Activated naive CD8-positive, alpha-beta T cell treated with anti-CD3 and anti-CD28 coated beads for 36 hours (primary cell): ENCODE results near the gene CNGA1. TPM values are rescaled to one million over a fixed set of nuclear protein-coding genes. Genes with fewer than 3 reads are reported as not detected.
A peak's percentile ranks its signal among the peaks of the same experiment; 100 is the strongest.
"Not testable (repeated sequence)": the region's sequence is repeated elsewhere in the genome, so short reads cannot be mapped to it uniquely, and the experiment has no call there.

Experiments
- DNase-seq: peaks from one replicate; pipeline ENCODE4 v3.0.0; 2021
- H3K27ac Mint-ChIP-seq: one replicate; pipeline ENCODE4 v1.8.0; 2022; ENCODE audit warnings: mild to moderate bottlenecking, moderate library complexity, mixed read lengths
- H3K27me3 Mint-ChIP-seq: one replicate; pipeline ENCODE4 v1.8.0; 2022; ENCODE audit warnings: mild to moderate bottlenecking, mixed read lengths
- H3K36me3 Mint-ChIP-seq: one replicate; pipeline ENCODE4 v1.8.0; 2021; ENCODE audit warnings: mild to moderate bottlenecking, mixed read lengths
- H3K4me1 Mint-ChIP-seq: one replicate; pipeline ENCODE4 v1.8.0; 2021; ENCODE audit warnings: mixed read lengths
- H3K4me3 Mint-ChIP-seq: one replicate; pipeline ENCODE4 v1.8.0; 2022; ENCODE audit warnings: mild to moderate bottlenecking, moderate library complexity, mixed read lengths
- H3K9me3 Mint-ChIP-seq: one replicate; pipeline ENCODE4 v1.8.0; 2022; ENCODE audit warnings: mixed read lengths
- total RNA-seq, 2 experiments: library from RNA; stranded (reverse); gene quantifications; one replicate each; pipeline ENCODE4 v1.2.3, GENCODE V29; 2021

The CNGA1 gene
- total RNA-seq, 2 experiments from 2014 or later: 0.34 to 0.64 TPM

DNA sequence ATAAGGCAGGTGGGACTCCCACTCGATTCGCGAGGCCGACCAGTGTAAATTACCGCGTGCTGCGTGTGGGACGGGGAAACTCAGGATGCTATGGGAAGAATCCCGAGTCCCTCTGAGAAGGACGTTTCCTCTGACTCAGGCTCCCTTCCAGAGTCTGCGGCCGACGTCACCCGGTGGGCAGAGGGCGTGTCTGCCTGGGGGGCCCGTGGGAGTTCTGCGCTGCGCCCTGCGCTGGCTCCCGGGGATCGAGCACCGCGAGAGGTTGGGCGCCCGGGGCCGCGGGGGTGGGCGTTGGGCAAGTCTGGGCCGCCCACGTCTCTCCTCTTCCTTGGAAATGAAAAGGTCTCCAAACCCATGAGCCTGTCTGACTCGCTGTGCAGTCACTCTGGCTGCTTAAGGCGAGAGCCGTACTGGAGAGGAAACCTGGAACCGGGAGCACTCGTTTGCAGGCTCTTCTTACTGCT, 659 bp upstream of the CNGA1 start:
- H3K9me3 Mint-ChIP-seq: no peaks in the 10 kb centered on the region
- H3K27ac Mint-ChIP-seq: peak overlapping the region; percentile 20
- H3K36me3 Mint-ChIP-seq: no peaks in the 10 kb centered on the region
- peaks cover 24% of the 10 kb centered on the region for H3K27me3 Mint-ChIP-seq
- peak overlapping the region; percentile 81 for H3K4me3 Mint-ChIP-seq
- DNase-seq: peak; percentile 62
- peaks cover 27% of the 10 kb centered on the region for H3K4me1 Mint-ChIP-seq

DNA sequence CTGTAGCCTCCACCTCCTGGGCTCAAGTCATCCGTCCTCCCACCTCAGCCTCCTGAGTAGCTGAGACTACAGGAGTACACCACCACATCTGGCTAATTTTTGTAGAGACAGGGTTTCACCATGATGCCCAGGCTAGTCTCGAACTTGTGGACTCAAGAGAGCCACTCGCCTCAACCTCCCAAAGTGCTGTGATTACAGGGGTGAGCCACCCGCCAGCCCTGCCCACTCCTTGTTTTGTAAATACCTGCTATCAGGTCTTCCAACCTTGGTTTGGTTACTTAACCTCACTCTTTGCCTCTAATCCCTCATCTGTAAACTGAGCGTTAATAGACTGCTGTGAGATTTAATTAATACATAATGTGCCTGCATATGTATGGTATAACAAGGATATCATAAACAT, 803 bp downstream of the CNGA1 start:
- no peak for DNase-seq
- no peaks in the 10 kb centered on the region for H3K36me3 Mint-ChIP-seq

DNA sequence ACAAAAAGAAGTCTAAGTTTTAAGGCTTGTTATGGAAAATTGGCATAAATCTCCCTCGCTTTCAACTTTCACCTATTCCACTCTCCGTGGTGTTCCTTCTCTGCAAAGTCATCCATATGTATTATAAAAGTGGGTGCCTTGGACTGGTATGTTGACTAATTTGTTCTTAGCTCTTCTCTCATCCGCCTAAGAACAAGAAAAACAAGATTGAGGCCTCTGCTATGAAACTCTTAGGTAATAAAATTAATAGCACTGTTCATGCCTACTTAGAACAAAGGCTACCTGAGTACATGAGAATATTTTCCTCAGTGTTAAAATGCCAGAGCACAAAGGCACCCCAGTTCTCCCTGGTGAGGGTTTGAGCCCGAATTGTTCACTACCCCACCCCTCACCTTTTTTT, 1.3 kb downstream of the CNGA1 start:
- no peaks in the 10 kb centered on the region for H3K9me3 Mint-ChIP-seq
- no peaks in the 10 kb centered on the region for H3K36me3 Mint-ChIP-seq
- peaks cover 16% of the 10 kb centered on the region for H3K4me1 Mint-ChIP-seq

More for the DNA sequence above, 803 bp downstream of the CNGA1 start:
- no peak overlapping the region for H3K27ac Mint-ChIP-seq
- H3K4me3 Mint-ChIP-seq: peak overlapping the region; percentile 81
- H3K27me3 Mint-ChIP-seq: peaks cover 31% of the 10 kb centered on the region
- H3K4me1 Mint-ChIP-seq: peaks cover 19% of the 10 kb centered on the region
- H3K9me3 Mint-ChIP-seq: no peaks in the 10 kb centered on the region

DNA sequence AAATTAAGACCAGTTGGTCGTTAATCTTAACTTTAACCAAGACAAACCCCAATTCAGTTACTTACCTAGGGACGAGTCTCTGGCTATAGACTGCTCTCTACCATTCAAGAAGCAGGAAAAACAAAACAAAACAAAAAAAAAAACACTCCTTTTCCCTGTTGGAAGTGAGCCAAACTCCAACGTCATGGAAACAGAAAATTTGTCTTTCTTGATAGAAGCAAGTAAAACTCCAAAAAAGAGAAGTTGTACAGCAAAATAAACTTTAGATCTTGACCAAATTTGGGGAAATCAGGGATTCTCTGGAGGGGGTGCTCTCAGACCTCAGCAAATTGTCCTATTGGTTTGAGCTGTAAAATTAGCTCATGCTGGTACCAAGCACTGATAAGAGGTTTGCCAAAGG, 3.7 kb downstream of the CNGA1 start:
- H3K27me3 Mint-ChIP-seq: peaks cover 20% of the 10 kb centered on the region
- H3K9me3 Mint-ChIP-seq: peaks cover 2% of the 10 kb centered on the region
- peaks cover 7% of the 10 kb centered on the region for H3K4me1 Mint-ChIP-seq
- no peak overlapping the region for H3K27ac Mint-ChIP-seq
- no peak for DNase-seq
- no peaks in the 10 kb centered on the region for H3K36me3 Mint-ChIP-seq
- H3K4me3 Mint-ChIP-seq: no peak overlapping the region

More for the DNA sequence above, 1.3 kb downstream of the CNGA1 start:
- no peak for DNase-seq
- no peak overlapping the region for H3K27ac Mint-ChIP-seq
- peaks cover 31% of the 10 kb centered on the region for H3K27me3 Mint-ChIP-seq
- no peak overlapping the region for H3K4me3 Mint-ChIP-seq

DNA sequence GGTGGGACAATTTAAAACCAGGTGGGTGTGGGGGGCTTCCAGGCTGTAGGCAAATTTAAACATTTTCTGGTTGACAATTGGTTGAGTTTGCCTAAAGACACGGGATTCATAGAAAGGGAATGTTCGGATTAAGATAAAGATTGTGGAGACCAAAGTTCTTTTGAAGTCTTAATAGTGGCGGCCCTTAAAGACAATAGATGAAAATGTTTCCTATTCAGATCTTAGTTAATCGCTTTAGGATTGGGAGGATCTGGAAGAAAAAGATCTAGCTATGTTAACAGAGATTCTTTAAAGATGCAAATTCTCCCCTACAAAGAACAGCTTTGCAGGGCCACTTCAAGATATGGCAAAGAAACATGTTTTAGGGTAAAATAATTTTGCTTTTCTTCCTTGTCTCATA, 4.8 kb downstream of the CNGA1 start:
- Mint-ChIP-seq H3K27ac (no peak overlapping the region), H3K36me3 (no peaks in the 10 kb centered on the region), H3K27me3 (peaks cover 20% of the 10 kb centered on the region)

DNA sequence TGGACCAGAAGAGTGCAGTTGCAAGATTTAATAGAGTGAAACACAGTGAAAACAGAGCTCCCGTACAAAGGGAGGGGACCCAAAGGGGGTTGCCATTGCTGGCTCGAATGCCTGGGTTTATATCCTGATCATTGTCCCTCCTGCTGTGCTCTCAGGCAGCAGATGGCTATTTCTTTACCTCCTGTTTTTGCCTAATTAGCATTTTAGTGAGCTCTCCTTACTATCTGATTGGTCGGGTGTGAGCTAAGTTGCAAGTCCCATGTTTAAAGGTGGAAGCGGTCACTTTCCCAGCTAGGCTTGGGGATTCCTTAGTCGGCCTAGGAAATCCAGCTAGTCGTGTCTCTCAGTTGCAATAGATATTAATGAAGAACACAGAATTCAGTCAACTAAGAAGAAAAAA, 5.6 kb downstream of the CNGA1 start:
- not testable (repeated sequence) for H3K4me3 Mint-ChIP-seq, DNase-seq, H3K9me3 Mint-ChIP-seq, H3K36me3 Mint-ChIP-seq, H3K4me1 Mint-ChIP-seq, H3K27ac Mint-ChIP-seq
- H3K27me3 Mint-ChIP-seq: peaks cover 18% of the 10 kb centered on the region

More for the DNA sequence above, 4.8 kb downstream of the CNGA1 start:
- no peak overlapping the region for H3K4me3 Mint-ChIP-seq
- H3K9me3 Mint-ChIP-seq: peaks cover 4% of the 10 kb centered on the region
- DNase-seq: no peak
- peaks cover 3% of the 10 kb centered on the region for H3K4me1 Mint-ChIP-seq

DNA sequence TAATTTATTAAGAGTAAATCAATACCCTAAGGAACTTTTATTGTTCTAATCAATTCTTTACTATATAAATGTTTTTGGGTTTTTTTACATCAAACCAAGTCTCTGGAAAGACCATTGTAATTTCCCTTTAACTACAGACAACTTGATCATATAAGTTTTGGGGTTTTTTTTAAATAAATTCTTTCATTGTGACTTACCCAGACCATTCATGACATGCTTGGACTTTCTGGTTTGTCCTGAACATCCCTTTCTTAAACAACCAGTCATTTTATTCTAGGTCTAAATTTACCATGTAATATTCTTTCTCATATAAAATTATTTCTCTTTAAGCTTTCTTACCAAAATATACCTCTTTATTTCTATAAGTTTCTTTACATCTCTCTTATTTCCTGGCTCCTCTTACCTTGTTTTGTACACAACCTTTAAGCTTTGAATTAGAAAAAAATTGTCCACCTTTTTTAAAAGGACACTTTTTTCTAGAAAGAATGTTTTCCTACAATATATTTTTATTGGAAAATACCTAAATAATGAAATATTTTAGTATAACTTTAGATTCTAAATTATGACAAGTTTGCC, 8.4 kb downstream of the CNGA1 start:
- Mint-ChIP-seq H3K36me3 (peaks cover 4% of the 10 kb centered on the region), H3K9me3 (peaks cover 10% of the 10 kb centered on the region), H3K4me3 (no peak overlapping the region)

DNA sequence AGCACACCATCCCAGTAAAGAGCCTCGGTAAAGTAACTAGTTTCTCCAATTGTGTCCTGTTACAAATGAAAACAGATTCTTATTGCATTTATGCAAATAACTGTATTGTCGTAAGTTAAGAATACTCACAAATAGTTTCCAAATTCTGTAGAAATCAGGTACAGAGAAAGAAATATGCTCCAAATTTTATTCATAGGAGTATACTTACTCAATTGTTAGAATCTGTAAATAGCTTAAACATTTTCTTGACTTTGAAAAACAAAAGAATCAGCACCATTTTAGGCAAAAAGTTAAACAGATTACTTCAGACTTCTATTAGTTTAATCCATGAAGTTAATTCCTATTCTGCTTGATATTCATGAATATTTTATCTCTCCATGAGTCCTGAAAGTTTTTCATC, 10.7 kb downstream of the CNGA1 start:
- Mint-ChIP-seq H3K27me3 (no peaks in the 10 kb centered on the region), H3K27ac (no peak overlapping the region), H3K9me3 (peaks cover 10% of the 10 kb centered on the region), H3K36me3 (peaks cover 4% of the 10 kb centered on the region), H3K4me1 (no peaks in the 10 kb centered on the region), H3K4me3 (no peak overlapping the region)
- no peak for DNase-seq

More for the DNA sequence above, 8.4 kb downstream of the CNGA1 start:
- no peaks in the 10 kb centered on the region for H3K4me1 Mint-ChIP-seq
- no peak for DNase-seq
- H3K27ac Mint-ChIP-seq: no peak overlapping the region
- H3K27me3 Mint-ChIP-seq: peaks cover 8% of the 10 kb centered on the region

DNA sequence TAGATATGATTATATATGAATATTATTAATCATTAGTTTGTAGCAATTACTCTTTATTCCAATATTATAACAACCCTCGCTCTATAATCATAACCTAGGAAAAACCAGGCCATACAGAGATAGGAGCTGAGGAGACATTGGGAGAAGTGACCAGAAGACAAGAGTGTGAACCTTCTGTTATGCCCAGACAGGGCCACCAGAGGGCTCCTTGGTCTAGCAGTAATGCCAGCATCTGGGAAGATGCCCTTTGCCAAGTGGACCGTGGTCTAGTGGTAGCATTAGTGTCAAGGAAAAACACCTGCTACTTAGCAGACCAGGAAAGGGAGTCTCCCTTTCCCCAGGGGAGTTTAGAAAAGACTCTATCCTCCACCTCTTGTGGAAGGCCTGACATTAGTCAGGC, 12.9 kb downstream of the CNGA1 start:
- not testable (repeated sequence) for H3K4me1 Mint-ChIP-seq, H3K9me3 Mint-ChIP-seq, H3K27ac Mint-ChIP-seq, H3K36me3 Mint-ChIP-seq, H3K4me3 Mint-ChIP-seq, H3K27me3 Mint-ChIP-seq
- peak; percentile 22 for DNase-seq

DNA sequence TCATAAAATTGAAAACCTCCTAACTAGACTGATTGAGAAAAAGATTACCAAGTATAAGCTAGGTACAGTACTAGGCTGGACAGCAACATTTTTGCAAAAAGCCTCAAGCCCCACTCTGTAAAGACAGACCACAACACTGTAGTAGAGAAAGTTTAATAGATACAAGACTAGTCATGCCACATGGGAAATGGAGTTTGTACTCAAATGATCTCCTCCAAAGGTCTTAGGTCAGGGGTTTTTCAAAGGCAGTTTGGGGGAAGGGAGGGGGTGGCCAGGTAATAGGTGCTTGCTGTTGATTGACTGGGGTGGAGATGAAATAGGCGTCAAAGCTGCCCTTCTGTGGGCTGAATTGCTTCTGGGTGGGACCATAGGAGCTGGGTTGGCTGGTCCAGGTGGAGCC, 14.2 kb downstream of the CNGA1 start:
- Mint-ChIP-seq H3K36me3 (peaks cover 6% of the 10 kb centered on the region), H3K4me1 (no peaks in the 10 kb centered on the region), H3K27ac (no peak overlapping the region), H3K4me3 (no peak overlapping the region), H3K9me3 (peaks cover 6% of the 10 kb centered on the region), H3K27me3 (no peaks in the 10 kb centered on the region)
- DNase-seq: no peak

DNA sequence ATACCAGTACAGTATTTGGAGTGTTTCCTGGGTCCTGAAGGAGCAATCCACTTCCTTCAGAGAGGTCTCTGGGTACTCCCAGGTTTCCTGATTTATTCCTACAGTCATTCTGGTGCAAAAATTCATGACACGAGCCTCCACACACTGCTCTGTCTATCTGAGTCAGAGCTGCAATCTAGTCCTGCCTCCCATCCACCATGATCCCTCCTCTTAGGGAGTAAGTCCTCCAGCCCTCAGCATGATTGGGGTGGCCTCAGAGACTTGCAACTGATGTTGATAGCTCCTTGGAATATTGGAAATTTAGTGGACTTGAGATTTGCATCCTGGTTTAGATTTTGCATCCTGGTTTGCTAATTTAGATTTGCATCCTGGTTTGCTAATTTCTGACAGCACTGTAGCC, 20.5 kb downstream of the CNGA1 start:
- no peak overlapping the region for H3K27ac Mint-ChIP-seq
- H3K36me3 Mint-ChIP-seq: peaks cover 9% of the 10 kb centered on the region
- H3K4me1 Mint-ChIP-seq: peaks cover 9% of the 10 kb centered on the region
- no peak for DNase-seq
- H3K9me3 Mint-ChIP-seq: peaks cover 10% of the 10 kb centered on the region
- H3K27me3 Mint-ChIP-seq: no peaks in the 10 kb centered on the region
- H3K4me3 Mint-ChIP-seq: no peak overlapping the region

DNA sequence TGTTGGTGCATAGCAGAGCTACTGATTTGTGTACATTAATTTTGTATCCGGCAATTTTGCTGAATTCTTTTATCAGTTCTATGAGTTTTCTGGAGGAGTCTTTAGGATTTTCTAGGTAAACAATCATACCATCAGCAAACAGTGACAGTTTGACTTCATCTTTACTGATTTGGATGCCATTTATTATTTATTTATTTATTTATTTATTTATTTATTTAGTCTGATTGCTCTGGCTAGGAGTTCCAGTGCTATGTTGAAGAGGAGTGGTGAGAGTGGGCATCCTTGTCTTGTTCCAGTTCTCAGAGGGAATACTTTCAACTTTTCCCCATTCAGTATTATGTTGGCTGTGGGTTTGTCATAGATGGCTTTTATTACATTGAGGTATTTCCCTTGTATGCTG, 24.0 kb downstream of the CNGA1 start:
- not testable (repeated sequence) for H3K27ac Mint-ChIP-seq, H3K36me3 Mint-ChIP-seq, H3K4me1 Mint-ChIP-seq, H3K4me3 Mint-ChIP-seq, H3K27me3 Mint-ChIP-seq, DNase-seq
- peaks cover 20% of the 10 kb centered on the region for H3K9me3 Mint-ChIP-seq

DNA sequence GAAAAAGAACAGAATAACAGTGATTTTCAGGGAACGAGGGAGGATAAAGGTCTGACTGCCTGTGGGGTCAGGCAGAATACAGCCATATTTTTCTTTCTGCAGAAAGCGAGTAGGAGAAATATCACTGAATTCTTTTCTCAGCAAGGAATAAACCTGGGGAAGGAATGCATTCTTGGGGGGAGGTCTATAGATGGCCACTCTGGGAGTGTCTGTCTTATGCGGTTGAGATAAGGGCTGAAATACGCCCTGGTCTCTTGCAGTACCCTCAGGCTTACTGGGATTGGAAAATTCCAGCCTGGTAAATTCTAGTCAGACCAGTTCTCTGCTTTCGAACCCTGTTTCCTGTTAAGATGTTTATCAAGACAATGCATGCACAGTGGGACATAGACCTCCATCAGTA, 26.3 kb downstream of the CNGA1 start:
- Mint-ChIP-seq H3K9me3 (peaks cover 20% of the 10 kb centered on the region), H3K4me1 (peaks cover 9% of the 10 kb centered on the region), H3K27ac (no peak overlapping the region), H3K27me3 (no peaks in the 10 kb centered on the region), H3K4me3 (no peak overlapping the region), H3K36me3 (peaks cover 7% of the 10 kb centered on the region)
- DNase-seq: no peak

DNA sequence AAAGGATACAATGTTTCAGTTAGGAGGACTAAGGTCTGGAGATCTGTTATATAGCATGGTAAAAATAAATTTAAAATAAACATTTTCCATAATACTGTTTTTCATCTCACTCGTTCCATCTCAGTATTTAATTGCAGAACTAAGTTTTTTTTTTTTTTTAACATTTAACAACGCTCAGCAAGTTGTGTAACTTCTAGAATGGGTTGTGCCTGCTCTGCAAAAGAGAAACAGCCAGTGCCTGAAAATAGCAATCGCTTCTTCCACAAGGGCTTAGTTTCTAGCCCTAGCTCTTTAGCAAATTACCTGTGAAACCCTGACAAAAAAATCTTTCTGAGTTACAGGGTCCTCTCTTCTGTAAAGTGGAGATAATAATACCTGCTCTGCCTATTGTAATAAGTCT, 41.9 kb downstream of the CNGA1 start:
- H3K36me3 Mint-ChIP-seq: no peaks in the 10 kb centered on the region
- DNase-seq: no peak
- no peak overlapping the region for H3K4me3 Mint-ChIP-seq
- no peaks in the 10 kb centered on the region for H3K9me3 Mint-ChIP-seq
- no peak overlapping the region for H3K27ac Mint-ChIP-seq
- peaks cover 3% of the 10 kb centered on the region for H3K4me1 Mint-ChIP-seq
- no peaks in the 10 kb centered on the region for H3K27me3 Mint-ChIP-seq

DNA sequence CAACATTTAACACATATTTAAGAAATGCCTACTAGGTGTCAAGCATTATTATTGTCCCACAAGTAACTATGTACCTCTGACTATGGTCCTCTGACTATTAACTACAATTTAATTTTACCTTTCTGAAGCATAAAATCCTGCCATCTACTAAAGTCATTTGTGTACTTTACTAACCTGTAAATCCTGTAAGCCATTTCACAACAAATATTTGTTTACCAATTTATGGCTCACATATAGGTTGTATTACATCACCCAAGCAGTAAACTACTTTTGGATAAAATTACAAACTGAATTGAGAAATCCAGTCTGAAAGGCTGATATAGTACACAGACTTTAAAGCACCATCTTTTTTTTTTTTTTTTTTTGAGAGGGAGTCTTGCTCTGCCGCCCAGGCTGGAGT, 43.8 kb downstream of the CNGA1 start:
- H3K27ac Mint-ChIP-seq: no peak overlapping the region
- no peaks in the 10 kb centered on the region for H3K9me3 Mint-ChIP-seq
- no peaks in the 10 kb centered on the region for H3K36me3 Mint-ChIP-seq
- H3K27me3 Mint-ChIP-seq: no peaks in the 10 kb centered on the region
- H3K4me3 Mint-ChIP-seq: no peak overlapping the region
- H3K4me1 Mint-ChIP-seq: peaks cover 3% of the 10 kb centered on the region
- no peak for DNase-seq

DNA sequence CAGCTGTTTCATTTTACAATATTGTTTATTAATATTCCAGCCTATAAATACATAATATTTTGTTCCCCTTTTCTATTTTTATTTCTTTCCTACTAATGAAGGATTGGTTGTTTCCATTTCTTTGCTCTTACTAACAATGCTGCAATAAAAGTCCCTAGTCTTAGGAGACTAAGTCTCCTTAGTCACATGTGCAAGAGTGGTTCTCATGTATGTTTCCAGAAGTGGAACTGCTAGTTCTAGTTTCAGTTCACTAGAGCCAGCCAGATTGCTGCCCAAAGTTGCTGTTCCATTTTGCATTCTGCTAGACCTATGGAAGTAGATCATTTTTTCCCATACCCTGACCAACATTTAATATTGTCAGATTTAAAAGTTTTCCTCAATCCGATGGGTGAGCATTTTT, 44.3 kb downstream of the CNGA1 start:
- no peaks in the 10 kb centered on the region for H3K9me3 Mint-ChIP-seq
- H3K4me3 Mint-ChIP-seq: no peak overlapping the region
- no peak overlapping the region for H3K27ac Mint-ChIP-seq
- no peaks in the 10 kb centered on the region for H3K36me3 Mint-ChIP-seq
- peaks cover 3% of the 10 kb centered on the region for H3K4me1 Mint-ChIP-seq
- no peaks in the 10 kb centered on the region for H3K27me3 Mint-ChIP-seq
- no peak for DNase-seq
